ENCODE measurements around the gene CHRNA7. TPM values are rescaled to one million over a fixed set of nuclear protein-coding genes. Genes with fewer than 3 reads are reported as not detected.

Gene CHRNA7
- total RNA-seq, 6 experiments from 2014 or later, result 0.35 to 0.39 TPM; not detected in 4

DNA sequence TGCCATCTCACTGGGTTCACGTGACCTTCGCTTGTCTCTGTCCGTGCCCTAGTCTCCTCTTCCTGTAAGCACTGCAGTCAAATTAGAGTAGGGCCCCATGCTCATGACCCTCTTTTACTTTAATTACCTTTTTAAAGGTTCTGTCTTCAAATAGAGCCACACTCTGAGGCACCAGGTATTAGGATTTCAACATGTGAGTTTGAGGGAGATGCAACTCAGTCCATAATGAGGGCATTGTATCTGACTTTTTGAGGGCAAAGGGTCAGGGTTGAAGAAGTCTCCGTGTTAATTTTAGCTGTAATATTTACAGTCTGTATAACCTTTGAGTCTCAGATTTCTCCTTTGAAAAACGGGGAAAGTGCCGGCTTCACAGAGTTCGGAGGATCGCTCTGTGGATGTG is 82.9 kb downstream of the CHRNA7 start:
- Histone ChIP-seq H3K9me3 (no peaks in the 10 kb centered on the region), H3K4me1 (no peaks in the 10 kb centered on the region), H3K27ac (no peak overlapping the region), H3K27me3 (no peaks in the 10 kb centered on the region), H3K4me3 (no peak overlapping the region), H3K36me3 (no peaks in the 10 kb centered on the region)
- TF ChIP-seq CTCF (IDR thresholded peaks at IDR 0.05) (no peak), POLR2A (IDR thresholded peaks at IDR 0.05) (no peak)
- DNase-seq, result no peak
- intact Hi-C loops (cut with DNase I), result no loop called here
- 58% methylated on average over 6 of the region's 8 CpGs for WGBS (ENCODE audit: insufficient coverage, low coverage, low lambda C conversion rate, missing lambda C conversion rate)
- ATAC-seq, result no peak

DNA sequence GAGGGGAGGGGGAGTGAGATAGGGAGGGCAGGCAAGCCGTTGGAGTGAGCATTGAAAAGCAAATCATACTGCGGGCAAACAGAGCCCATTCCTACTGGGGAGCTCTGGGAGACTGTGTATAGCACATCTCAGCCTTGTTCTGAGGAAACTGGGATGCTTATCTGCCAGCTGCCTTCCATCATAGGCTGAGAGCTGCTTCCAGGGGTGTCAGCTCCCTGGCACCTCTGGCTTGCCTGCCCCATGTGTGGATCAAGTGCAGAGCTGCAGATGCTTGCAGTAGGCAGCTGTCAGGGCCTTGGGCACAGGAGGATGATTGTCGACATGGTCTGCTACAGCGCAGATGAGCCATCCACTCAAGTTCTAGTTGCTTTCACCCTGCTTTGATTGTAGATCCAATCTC is 86.8 kb downstream of the CHRNA7 start:
- Histone ChIP-seq H3K4me3 (no peak overlapping the region), H3K4me1 (no peaks in the 10 kb centered on the region), H3K27ac (no peak overlapping the region), H3K9me3 (no peaks in the 10 kb centered on the region), H3K36me3 (no peaks in the 10 kb centered on the region), H3K27me3 (no peaks in the 10 kb centered on the region)
- no peak for ATAC-seq
- no peak for DNase-seq
- no peak for TF ChIP-seq POLR2A (IDR thresholded peaks at IDR 0.05)
- no peak for TF ChIP-seq CTCF (IDR thresholded peaks at IDR 0.05)
- WGBS (ENCODE audit: insufficient coverage, low coverage, low lambda C conversion rate, missing lambda C conversion rate), result 39% methylated on average over 2 of the region's 4 CpGs
- intact Hi-C loops (cut with DNase I), result no loop called here

GRCh38 chr15:32119286-32119685 is 89.0 kb downstream of the CHRNA7 start:
- ATAC-seq (no peak), DNase-seq (no peak)
- no peaks in the 10 kb centered on the region for H3K9me3 ChIP-seq
- H3K4me3 ChIP-seq, result no peak overlapping the region
- intact Hi-C loops (cut with DNase I), result no loop called here
- no peaks in the 10 kb centered on the region for H3K27me3 ChIP-seq
- 50% methylated on average over 3 of the region's 3 CpGs for WGBS (ENCODE audit: insufficient coverage, low coverage, low lambda C conversion rate, missing lambda C conversion rate)
- H3K27ac ChIP-seq, result no peak overlapping the region
- H3K36me3 ChIP-seq, result no peaks in the 10 kb centered on the region
- no peaks in the 10 kb centered on the region for H3K4me1 ChIP-seq
- TF ChIP-seq POLR2A (IDR thresholded peaks at IDR 0.05) (no peak), CTCF (IDR thresholded peaks at IDR 0.05) (no peak)

DNA sequence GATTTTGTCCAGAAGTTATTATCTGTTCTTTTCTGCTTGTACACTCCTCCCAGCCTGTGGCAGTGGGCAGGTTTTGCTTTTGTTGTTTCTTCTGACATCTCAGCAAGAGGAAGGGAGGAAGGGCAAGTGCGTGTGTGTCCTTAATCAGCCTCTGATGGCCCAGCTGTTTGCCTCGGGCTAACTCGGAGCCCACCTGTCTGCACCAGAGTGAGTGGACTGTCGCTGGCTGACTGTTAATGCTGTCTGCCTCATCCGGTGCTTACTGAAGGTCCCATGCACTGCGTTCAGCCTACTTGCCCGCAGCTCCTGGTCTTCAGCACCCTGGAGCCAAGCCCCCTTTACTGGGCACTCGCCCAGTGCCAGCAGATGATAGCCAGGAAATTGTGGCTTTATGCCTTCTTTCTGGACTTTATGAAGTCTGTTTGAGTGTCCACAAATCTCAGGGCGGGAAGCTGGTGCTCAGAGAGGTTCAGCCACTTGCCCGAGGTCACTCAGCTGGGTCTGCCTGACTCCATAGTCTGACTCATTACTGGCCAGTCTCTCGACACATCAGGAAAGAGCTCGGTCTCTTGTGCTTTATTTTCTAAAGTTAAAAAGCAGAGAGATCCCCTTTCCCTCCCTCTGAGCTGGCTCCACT is 89.5 kb downstream of the CHRNA7 start:
- no peak for DNase-seq
- Histone ChIP-seq H3K36me3 (no peaks in the 10 kb centered on the region), H3K9me3 (no peaks in the 10 kb centered on the region), H3K4me3 (no peak overlapping the region), H3K4me1 (no peaks in the 10 kb centered on the region), H3K27me3 (no peaks in the 10 kb centered on the region), H3K27ac (no peak overlapping the region)
- intact Hi-C loops (cut with DNase I), result no loop called here
- TF ChIP-seq CTCF (IDR thresholded peaks at IDR 0.05) (no peak), POLR2A (IDR thresholded peaks at IDR 0.05) (no peak)
- WGBS (ENCODE audit: insufficient coverage, low coverage, low lambda C conversion rate, missing lambda C conversion rate), result 45% methylated on average over 11 of the region's 12 CpGs
- no peak for ATAC-seq

All from right lobe of liver (tissue), 6 donors.